ENCODE data around the gene SLC16A5.

- TF ChIP-seq POLR2AphosphoS5 (IDR thresholded peaks at IDR 0.05; ENCODE audit: low read depth, low read length) (no peak), POLR2A (IDR thresholded peaks at IDR 0.05; ENCODE audit: low read depth, low read length) (no peak), TAF1 (IDR thresholded peaks at IDR 0.05; ENCODE audit: borderline replicate concordance, low read depth, low read length) (no peak)
Measured at GRCh38 chr17:75090871-75091854, 3.4 kb downstream of the SLC16A5 start.

Data from GM12892 (cell line).